GM18867 (cell line): ENCODE data around the gene MYO5B.

Experiments used
- ATAC-seq: cut with Tn5 transposase; IDR thresholded peaks from one replicate; pipeline ENCODE4 v1.9.1; 2021; ENCODE audit warnings: mild to moderate bottlenecking, moderate library complexity; ENCODE audit not compliant: unreplicated experiment

MYO5B gene

GRCh38 chr18:50074404-50074803 is 120.5 kb downstream of the MYO5B start:
- ATAC-seq, result no peak

- ATAC-seq, result no peak
Measured at GRCh38 chr18:50073319-50073718, 121.6 kb downstream of the MYO5B start.

GRCh38 chr18:50072146-50072545 is 122.8 kb downstream of the MYO5B start:
- no peak for ATAC-seq

- no peak for ATAC-seq
Measured at GRCh38 chr18:50071397-50071796, 123.5 kb downstream of the MYO5B start.

GRCh38 chr18:50069422-50069821 is 125.5 kb downstream of the MYO5B start:
- ATAC-seq, result no peak

- no peak for ATAC-seq
Measured at GRCh38 chr18:50065527-50065926, 129.4 kb downstream of the MYO5B start.

- ATAC-seq, result no peak
Measured at GRCh38 chr18:50065039-50065438, 129.9 kb downstream of the MYO5B start.

- no peak for ATAC-seq
Measured at GRCh38 chr18:50061876-50062517, 132.9 kb downstream of the MYO5B start.

- no peak for ATAC-seq
Measured at GRCh38 chr18:50060822-50061221, 134.1 kb downstream of the MYO5B start.

GRCh38 chr18:50058731-50059130 is 136.2 kb downstream of the MYO5B start:
- ATAC-seq, result no peak

GRCh38 chr18:50057009-50057408 is 137.9 kb downstream of the MYO5B start:
- no peak for ATAC-seq

GRCh38 chr18:50056185-50056584 is 138.8 kb downstream of the MYO5B start:
- no peak for ATAC-seq

- no peak for ATAC-seq
Measured at GRCh38 chr18:50055488-50055887, 139.5 kb downstream of the MYO5B start.

GRCh38 chr18:50053111-50053510 is 141.8 kb downstream of the MYO5B start:
- no peak for ATAC-seq

- no peak for ATAC-seq
Measured at GRCh38 chr18:50051288-50051687, 143.7 kb downstream of the MYO5B start.

GRCh38 chr18:50045126-50045525 is 149.8 kb downstream of the MYO5B start:
- no peak for ATAC-seq

- ATAC-seq, result no peak
Measured at GRCh38 chr18:50044402-50044801, 150.5 kb downstream of the MYO5B start.

- ATAC-seq, result no peak
Measured at GRCh38 chr18:50042611-50043010, 152.3 kb downstream of the MYO5B start.

GRCh38 chr18:50039746-50040145 is 155.2 kb downstream of the MYO5B start:
- no peak for ATAC-seq

GRCh38 chr18:50038448-50038847 is 156.5 kb downstream of the MYO5B start:
- ATAC-seq, result no peak

GRCh38 chr18:50034029-50034428 is 160.9 kb downstream of the MYO5B start:
- ATAC-seq, result no peak

GRCh38 chr18:50033004-50033403 is 161.9 kb downstream of the MYO5B start:
- no peak for ATAC-seq

GRCh38 chr18:50030146-50030545 is 164.8 kb downstream of the MYO5B start:
- ATAC-seq, result no peak
